ENCODE data around the gene MPO.

- no peak for TF ChIP-seq CTCF (IDR thresholded peaks at IDR 0.05)
- TF ChIP-seq EP300 (IDR thresholded peaks at IDR 0.05): no peak
- no peak for TF ChIP-seq POLR2A (IDR thresholded peaks at IDR 0.05)
These were observed 12.4 kb downstream of the MPO start for GRCh38 chr17:58268326-58268725.

Measured in tibial nerve (tissue), 4 donors.